Natural killer cell (primary cell): ENCODE data around the gene CHST15. TPM values are rescaled to one million over a fixed set of nuclear protein-coding genes. Genes with fewer than 3 reads are reported as not detected.

Source experiments
- ATAC-seq, 3 donors: fragments of 150-1000 bp in 2 of 3; fragments of 200-7000 bp in 1 of 3; cut with Tn5 transposase; 1 replicate in 1 of 3; 2 replicates in 2 of 3; pipeline ENCODE4 v1.10.0; 2021; ENCODE audit warnings: mild to moderate bottlenecking in 2 of 3, moderate library complexity in 2 of 3
- DNase-seq, 2 donors: peaks; one replicate each; pipeline versions ENCODE4 v3.0.0 to v3.0.0-alpha.2; 2013 to 2021; ENCODE audit warnings: mixed read lengths in 1 of 2
- H3K27ac ChIP-seq: one replicate; pipeline ENCODE4 v1.5.1; 2013; ENCODE audit warnings: mild to moderate bottlenecking, low read length
- H3K27me3 ChIP-seq: one replicate; pipeline ENCODE4 v1.6.1; 2013; ENCODE audit warnings: low read length; ENCODE audit not compliant: control insufficient read depth, insufficient read depth
- H3K36me3 ChIP-seq: one replicate; pipeline ENCODE4 v1.6.1; 2013; ENCODE audit warnings: low read length; ENCODE audit not compliant: control insufficient read depth, insufficient read depth
- H3K4me1 ChIP-seq: one replicate; pipeline ENCODE4 v1.6.1; 2013; ENCODE audit warnings: low read length; ENCODE audit not compliant: control insufficient read depth, insufficient read depth
- H3K4me3 ChIP-seq: one replicate; pipeline ENCODE4 v1.5.1; 2013; ENCODE audit warnings: low read length
- H3K9me3 ChIP-seq: one replicate; pipeline ENCODE4 v1.6.1; 2013; ENCODE audit warnings: low read length; ENCODE audit not compliant: control insufficient read depth, insufficient read depth
- H3K27ac Mint-ChIP-seq, 2 donors: one replicate each; pipeline ENCODE4 v1.8.0; 2022; ENCODE audit warnings: mild to moderate bottlenecking in 2 of 2, mixed read lengths in 2 of 2, moderate library complexity in 1 of 2
- H3K27me3 Mint-ChIP-seq, 2 donors: one replicate each; pipeline ENCODE4 v1.8.0; 2022; ENCODE audit warnings: low read depth in 2 of 2, mixed read lengths in 2 of 2
- H3K36me3 Mint-ChIP-seq: one replicate; pipeline ENCODE4 v1.8.0; 2022; ENCODE audit warnings: mixed read lengths
- H3K4me1 Mint-ChIP-seq, 2 donors: one replicate each; pipeline ENCODE4 v1.8.0; 2022; ENCODE audit warnings: mixed read lengths in 2 of 2
- H3K4me3 Mint-ChIP-seq: one replicate; pipeline ENCODE4 v1.8.0; 2022; ENCODE audit warnings: mild to moderate bottlenecking, moderate library complexity, mixed read lengths
- H3K9me3 Mint-ChIP-seq, 2 donors: one replicate each; pipeline ENCODE4 v1.8.0; 2022; ENCODE audit warnings: mixed read lengths in 2 of 2
- WGBS: methylation state at CpG from one replicate; pipeline ENCODE4 v1.1.7; 2013; ENCODE audit warnings: missing lambda C conversion rate; ENCODE audit not compliant: insufficient coverage; 5-methylcytosine and 5-hydroxymethylcytosine counted together
- intact Hi-C: fragments of 100-400 bp; cut with micrococcal nuclease; formaldehyde crosslinking; loops from one replicate; pipeline ENCODE4 v1.14.2; 2022
- total RNA-seq, 4 donors: library from RNA; stranded (reverse); fragments of 120-200 nt in 1 of 4; gene quantifications; one replicate each; pipeline versions ENCODE4 v1.2.3 to v1.2.4, GENCODE V29; 2013 to 2022
- TF ChIP-seq, protein P1 (sequence below): fragments of 200-600 bp; IDR thresholded peaks from one replicate; pipeline ENCODE4 v1.8.0; 2022; ENCODE audit warnings: antibody characterized with exemption

Gene CHST15
- total RNA-seq, 3 donors from 2014 or later (not counting 1 experiment from before 2014, with no cell fraction given): 1.9 to 11.9 (median 8.7) TPM

DNA sequence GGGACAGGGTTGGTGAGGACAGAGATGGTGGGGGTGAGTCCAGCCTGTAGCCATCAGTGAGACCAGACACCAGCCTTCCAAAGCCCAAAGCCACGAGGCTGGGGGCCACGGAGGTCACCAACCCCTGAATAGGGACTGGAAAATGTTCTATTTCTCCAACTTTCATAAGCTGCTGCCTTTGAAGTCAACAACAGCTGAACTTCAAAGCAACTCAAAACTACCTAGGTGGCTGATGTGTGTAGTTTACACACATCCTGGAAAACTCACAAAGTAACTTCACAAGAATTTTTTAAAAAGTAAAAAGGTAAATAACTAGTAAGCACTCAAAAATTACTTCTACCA is 88.8 kb downstream of the CHST15 start:
- Histone ChIP-seq H3K36me3 (no peaks in the 10 kb centered on the region), H3K9me3 (no peaks in the 10 kb centered on the region), H3K4me3 (no peak overlapping the region), H3K27ac (no peak overlapping the region), H3K4me1 (no peaks in the 10 kb centered on the region), H3K27me3 (no peaks in the 10 kb centered on the region)
- H3K27ac Mint-ChIP-seq: no peak overlapping the region
- TF ChIP-seq, protein P1, sequence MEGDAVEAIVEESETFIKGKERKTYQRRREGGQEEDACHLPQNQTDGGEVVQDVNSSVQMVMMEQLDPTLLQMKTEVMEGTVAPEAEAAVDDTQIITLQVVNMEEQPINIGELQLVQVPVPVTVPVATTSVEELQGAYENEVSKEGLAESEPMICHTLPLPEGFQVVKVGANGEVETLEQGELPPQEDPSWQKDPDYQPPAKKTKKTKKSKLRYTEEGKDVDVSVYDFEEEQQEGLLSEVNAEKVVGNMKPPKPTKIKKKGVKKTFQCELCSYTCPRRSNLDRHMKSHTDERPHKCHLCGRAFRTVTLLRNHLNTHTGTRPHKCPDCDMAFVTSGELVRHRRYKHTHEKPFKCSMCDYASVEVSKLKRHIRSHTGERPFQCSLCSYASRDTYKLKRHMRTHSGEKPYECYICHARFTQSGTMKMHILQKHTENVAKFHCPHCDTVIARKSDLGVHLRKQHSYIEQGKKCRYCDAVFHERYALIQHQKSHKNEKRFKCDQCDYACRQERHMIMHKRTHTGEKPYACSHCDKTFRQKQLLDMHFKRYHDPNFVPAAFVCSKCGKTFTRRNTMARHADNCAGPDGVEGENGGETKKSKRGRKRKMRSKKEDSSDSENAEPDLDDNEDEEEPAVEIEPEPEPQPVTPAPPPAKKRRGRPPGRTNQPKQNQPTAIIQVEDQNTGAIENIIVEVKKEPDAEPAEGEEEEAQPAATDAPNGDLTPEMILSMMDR: no peak
- H3K4me1 Mint-ChIP-seq: peaks cover 0 to under 1% of the 10 kb centered on the region in 2 donors
- H3K27me3 Mint-ChIP-seq: no peaks in the 10 kb centered on the region
- DNase-seq: no peak
- 42% methylated on average over 2 of the region's 2 CpGs for WGBS
- no peaks in the 10 kb centered on the region for H3K9me3 Mint-ChIP-seq
- ATAC-seq: no peak
- intact Hi-C loops: no loop called here
- no peaks in the 10 kb centered on the region for H3K36me3 Mint-ChIP-seq
- no peak overlapping the region for H3K4me3 Mint-ChIP-seq

DNA sequence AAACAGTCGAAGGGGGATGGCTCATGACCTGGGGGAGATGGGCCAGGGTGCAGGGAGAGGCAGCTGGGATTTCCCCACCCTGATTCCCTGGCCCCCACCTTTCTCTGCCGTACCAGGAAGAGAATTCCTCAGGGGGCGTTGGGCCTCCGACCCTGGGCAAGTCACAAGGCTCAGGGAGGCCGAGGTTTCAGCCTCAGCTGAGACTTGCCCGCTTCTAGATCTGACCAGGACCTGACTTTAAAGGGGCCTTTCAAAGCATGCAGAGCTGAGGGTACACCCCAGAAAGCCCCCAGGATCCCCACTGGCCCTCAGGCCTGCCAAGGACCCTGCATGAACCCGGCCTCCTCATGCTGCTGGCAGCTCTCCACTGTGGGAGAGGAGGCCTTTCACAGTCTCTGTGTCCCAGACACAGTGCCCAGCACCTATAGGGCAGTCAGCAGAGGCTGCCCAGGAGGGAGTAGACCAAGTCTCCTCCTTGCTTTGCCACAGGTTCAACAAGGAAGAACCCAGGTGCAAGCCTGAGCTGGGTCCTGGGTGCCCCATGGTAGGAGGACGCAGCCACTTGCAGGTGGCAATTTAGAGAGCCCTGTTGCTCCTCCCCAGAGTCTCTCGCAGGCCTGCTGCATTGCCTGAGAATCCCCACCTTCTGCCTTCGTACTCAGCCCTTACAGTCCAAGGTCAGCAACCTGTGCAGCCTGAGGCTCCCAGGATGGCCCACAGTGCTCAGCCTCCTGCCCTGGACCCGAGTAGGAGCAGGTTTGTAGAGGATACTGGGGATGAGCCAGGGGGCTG is 89.3 kb downstream of the CHST15 start:
- Mint-ChIP-seq H3K27ac (no peak overlapping the region), H3K4me3 (no peak overlapping the region), H3K36me3 (no peaks in the 10 kb centered on the region), H3K4me1 (peaks cover 0 to 4% of the 10 kb centered on the region in 2 donors), H3K27me3 (no peaks in the 10 kb centered on the region), H3K9me3 (no peaks in the 10 kb centered on the region)
- H3K9me3 ChIP-seq: no peaks in the 10 kb centered on the region
- WGBS: 76% methylated on average over 11 of the region's 11 CpGs
- DNase-seq (peak in 1 of 2 donors; percentile 9), ATAC-seq (no peak)
- intact Hi-C loops: no loop called here
- TF ChIP-seq, protein P1: no peak
- no peak overlapping the region for H3K4me3 ChIP-seq
- no peaks in the 10 kb centered on the region for H3K36me3 ChIP-seq
- H3K27ac ChIP-seq: no peak overlapping the region
- H3K4me1 ChIP-seq: no peaks in the 10 kb centered on the region
- no peaks in the 10 kb centered on the region for H3K27me3 ChIP-seq

GRCh38 chr10:124003481-124003870 is 89.9 kb downstream of the CHST15 start:
- H3K36me3 Mint-ChIP-seq: no peaks in the 10 kb centered on the region
- no peaks in the 10 kb centered on the region for H3K36me3 ChIP-seq
- no peak overlapping the region for H3K4me3 ChIP-seq
- H3K4me3 Mint-ChIP-seq: no peak overlapping the region
- no peak overlapping the region for H3K27ac ChIP-seq
- TF ChIP-seq, protein P1: no peak
- H3K27ac Mint-ChIP-seq: no peak overlapping the region
- no peak for ATAC-seq
- H3K27me3 ChIP-seq: no peaks in the 10 kb centered on the region
- 92% methylated on average over 4 of the region's 4 CpGs for WGBS
- intact Hi-C loops: no loop called here
- H3K9me3 ChIP-seq: no peaks in the 10 kb centered on the region
- no peaks in the 10 kb centered on the region for H3K4me1 ChIP-seq
- peak in 1 of 2 donors; percentile 4 for DNase-seq
- peaks cover 0 to 4% of the 10 kb centered on the region in 2 donors for H3K4me1 Mint-ChIP-seq
- H3K9me3 Mint-ChIP-seq: no peaks in the 10 kb centered on the region
- peaks cover 4 to 5% of the 10 kb centered on the region in 2 donors for H3K27me3 Mint-ChIP-seq

- peaks cover 3% of the 10 kb centered on the region for H3K4me1 ChIP-seq
- H3K27ac Mint-ChIP-seq: no peak overlapping the region
- no peaks in the 10 kb centered on the region for H3K9me3 Mint-ChIP-seq
- H3K36me3 Mint-ChIP-seq: no peaks in the 10 kb centered on the region
- H3K27me3 Mint-ChIP-seq: peaks cover 6 to 9% of the 10 kb centered on the region in 2 donors
- H3K36me3 ChIP-seq: no peaks in the 10 kb centered on the region
- no peak overlapping the region for H3K4me3 Mint-ChIP-seq
- 90% methylated on average over 7 of the region's 7 CpGs for WGBS
- no peaks in the 10 kb centered on the region for H3K27me3 ChIP-seq
- H3K4me3 ChIP-seq: no peak overlapping the region
- H3K27ac ChIP-seq: no peak overlapping the region
- no peaks in the 10 kb centered on the region for H3K9me3 ChIP-seq
- H3K4me1 Mint-ChIP-seq: peaks cover 0 to 4% of the 10 kb centered on the region in 2 donors
- DNase-seq (no peak), ATAC-seq (no peak)
- TF ChIP-seq, protein P1: no peak
- intact Hi-C loops: no loop called here
These were observed 90.4 kb downstream of the CHST15 start for GRCh38 chr10:124003070-124003419.
